ENCODE results near the gene CPT1B. TPM values are rescaled to one million over a fixed set of nuclear protein-coding genes. Genes with fewer than 3 reads are reported as not detected.

CPT1B gene
- total RNA-seq, 1 donor from 2014 or later, result 118 TPM

DNA sequence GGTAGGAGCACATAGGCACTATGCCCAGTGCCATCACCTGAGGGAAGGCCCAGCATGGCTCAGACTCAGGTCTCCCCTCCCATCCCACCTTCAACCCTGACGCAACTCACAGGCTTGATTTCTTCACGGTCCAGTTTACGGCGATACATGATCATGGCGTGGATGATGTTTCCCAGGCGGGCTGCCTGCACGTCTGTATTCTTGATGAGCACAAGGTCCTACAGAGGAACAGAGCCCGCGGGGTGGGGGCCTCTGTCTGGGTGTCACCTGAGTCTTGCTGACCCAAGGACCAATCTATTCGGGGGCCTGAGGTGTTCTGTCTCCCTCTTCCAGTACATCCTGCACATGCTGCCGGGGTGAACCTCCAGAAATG, 3.9 kb downstream of the CPT1B start:
- Mint-ChIP-seq H3K36me3 (ENCODE audit: unreplicated experiment) (no peaks in the 10 kb centered on the region), H3K27me3 (ENCODE audit: unreplicated experiment) (peaks cover 2% of the 10 kb centered on the region), H3K9me3 (ENCODE audit: unreplicated experiment) (peaks cover 10% of the 10 kb centered on the region), H3K4me1 (ENCODE audit: low read depth, unreplicated experiment) (peaks cover 2% of the 10 kb centered on the region), H3K27ac (ENCODE audit: unreplicated experiment) (no peak overlapping the region), H3K4me3 (ENCODE audit: unreplicated experiment) (no peak overlapping the region)
- DNase-seq, result no peak
- TF ChIP-seq, protein P1, sequence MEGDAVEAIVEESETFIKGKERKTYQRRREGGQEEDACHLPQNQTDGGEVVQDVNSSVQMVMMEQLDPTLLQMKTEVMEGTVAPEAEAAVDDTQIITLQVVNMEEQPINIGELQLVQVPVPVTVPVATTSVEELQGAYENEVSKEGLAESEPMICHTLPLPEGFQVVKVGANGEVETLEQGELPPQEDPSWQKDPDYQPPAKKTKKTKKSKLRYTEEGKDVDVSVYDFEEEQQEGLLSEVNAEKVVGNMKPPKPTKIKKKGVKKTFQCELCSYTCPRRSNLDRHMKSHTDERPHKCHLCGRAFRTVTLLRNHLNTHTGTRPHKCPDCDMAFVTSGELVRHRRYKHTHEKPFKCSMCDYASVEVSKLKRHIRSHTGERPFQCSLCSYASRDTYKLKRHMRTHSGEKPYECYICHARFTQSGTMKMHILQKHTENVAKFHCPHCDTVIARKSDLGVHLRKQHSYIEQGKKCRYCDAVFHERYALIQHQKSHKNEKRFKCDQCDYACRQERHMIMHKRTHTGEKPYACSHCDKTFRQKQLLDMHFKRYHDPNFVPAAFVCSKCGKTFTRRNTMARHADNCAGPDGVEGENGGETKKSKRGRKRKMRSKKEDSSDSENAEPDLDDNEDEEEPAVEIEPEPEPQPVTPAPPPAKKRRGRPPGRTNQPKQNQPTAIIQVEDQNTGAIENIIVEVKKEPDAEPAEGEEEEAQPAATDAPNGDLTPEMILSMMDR (IDR thresholded peaks at IDR 0.05; ENCODE audit: partially characterized antibody, unreplicated experiment), result no peak

DNA sequence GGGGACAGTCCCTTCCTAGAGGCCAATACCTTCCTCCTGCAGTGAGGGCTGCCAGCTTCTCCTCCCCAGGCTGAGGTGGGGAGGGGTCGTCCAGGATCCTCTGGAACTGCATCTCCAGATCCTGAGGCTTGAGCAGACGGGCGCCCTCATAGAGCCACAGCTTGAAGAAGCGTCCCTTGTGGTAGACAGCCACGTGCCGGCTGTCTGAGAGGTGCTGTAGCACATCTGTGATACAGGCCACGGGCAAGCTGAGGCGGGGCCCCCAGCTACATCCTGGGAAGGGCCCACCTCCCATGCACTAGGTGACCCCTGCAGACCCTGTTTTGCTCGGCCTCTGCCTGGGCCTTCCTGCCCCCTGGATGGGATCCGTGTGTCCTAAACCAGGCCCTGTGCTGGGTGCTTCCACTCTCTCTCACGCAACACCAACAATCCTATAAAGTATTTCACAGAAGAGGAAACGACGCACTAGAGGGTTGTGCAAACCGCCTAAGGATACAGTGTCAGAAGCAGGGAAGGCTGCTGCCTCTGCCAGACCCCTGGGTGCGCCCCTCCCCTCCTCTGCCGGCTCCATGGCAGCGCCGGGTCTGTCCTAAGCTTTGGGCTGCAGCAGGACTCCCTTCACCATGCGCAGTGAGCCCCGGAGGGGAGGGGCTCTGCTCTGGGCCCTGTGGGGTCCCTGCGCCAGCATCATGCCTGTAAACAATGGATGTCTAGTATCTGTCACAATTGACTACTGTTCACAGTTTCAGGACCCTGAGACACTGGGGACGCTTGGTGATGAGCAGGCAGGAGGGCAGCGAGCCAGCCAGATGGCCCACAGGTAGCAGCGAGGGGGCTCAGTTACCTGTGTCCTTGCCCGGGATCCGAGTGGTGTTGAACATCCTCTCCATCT, 4.5 kb downstream of the CPT1B start:
- Mint-ChIP-seq H3K4me1 (ENCODE audit: low read depth, unreplicated experiment) (peaks cover 1% of the 10 kb centered on the region), H3K27me3 (ENCODE audit: unreplicated experiment) (peaks cover 2% of the 10 kb centered on the region), H3K36me3 (ENCODE audit: unreplicated experiment) (no peaks in the 10 kb centered on the region), H3K4me3 (ENCODE audit: unreplicated experiment) (no peak overlapping the region), H3K27ac (ENCODE audit: unreplicated experiment) (no peak overlapping the region), H3K9me3 (ENCODE audit: unreplicated experiment) (peaks cover 10% of the 10 kb centered on the region)
- no peak for DNase-seq
- TF ChIP-seq, protein P1 (IDR thresholded peaks at IDR 0.05; ENCODE audit: partially characterized antibody, unreplicated experiment), result no peak

- DNase-seq, result no peak
- Mint-ChIP-seq H3K4me3 (ENCODE audit: unreplicated experiment) (no peak overlapping the region), H3K4me1 (ENCODE audit: low read depth, unreplicated experiment) (no peaks in the 10 kb centered on the region), H3K27me3 (ENCODE audit: unreplicated experiment) (peaks cover 2% of the 10 kb centered on the region), H3K27ac (ENCODE audit: unreplicated experiment) (no peak overlapping the region), H3K36me3 (ENCODE audit: unreplicated experiment) (no peaks in the 10 kb centered on the region), H3K9me3 (ENCODE audit: unreplicated experiment) (peaks cover 10% of the 10 kb centered on the region)
- TF ChIP-seq, protein P1 (IDR thresholded peaks at IDR 0.05; ENCODE audit: partially characterized antibody, unreplicated experiment), result no peak
Measured at GRCh38 chr22:50572965-50573364, 5.3 kb downstream of the CPT1B start.

- H3K36me3 Mint-ChIP-seq (ENCODE audit: unreplicated experiment), result no peaks in the 10 kb centered on the region
- DNase-seq, result no peak
- peaks cover 11% of the 10 kb centered on the region for H3K9me3 Mint-ChIP-seq (ENCODE audit: unreplicated experiment)
- H3K4me1 Mint-ChIP-seq (ENCODE audit: low read depth, unreplicated experiment), result no peaks in the 10 kb centered on the region
- TF ChIP-seq, protein P1 (IDR thresholded peaks at IDR 0.05; ENCODE audit: partially characterized antibody, unreplicated experiment), result no peak
- peaks cover 2% of the 10 kb centered on the region for H3K27me3 Mint-ChIP-seq (ENCODE audit: unreplicated experiment)
- H3K27ac Mint-ChIP-seq (ENCODE audit: unreplicated experiment), result no peak overlapping the region
- H3K4me3 Mint-ChIP-seq (ENCODE audit: unreplicated experiment), result no peak overlapping the region
Measured at GRCh38 chr22:50571264-50572175, 6.7 kb downstream of the CPT1B start.

All from glutamatergic neuron (in vitro differentiated cells).